ENCODE results near the gene NAPSA. TPM values are rescaled to one million over a fixed set of nuclear protein-coding genes. Genes with fewer than 3 reads are reported as not detected.
"Not testable (repeated sequence)": the region's sequence is repeated elsewhere in the genome, so short reads cannot be mapped to it uniquely, and the experiment has no call there.

Gene NAPSA
- total and polyA plus RNA-seq, 2 experiments from 2014 or later, result 0.53 to 3.5 TPM

GRCh38 chr19:50399368-50399745 is 33.9 kb upstream of the NAPSA start:
- H3K27ac ChIP-seq, result no peak overlapping the region
- no peaks in the 10 kb centered on the region for H3K36me3 ChIP-seq
- no peak overlapping the region for H3K4me3 ChIP-seq
- DNase-seq (ENCODE audit: low read depth in 1 of 2, low spot score in 1 of 2), result no peak
- TF ChIP-seq CTCF (IDR thresholded peaks at IDR 0.05; ENCODE audit: low read depth, low read length), result no peak
- no peaks in the 10 kb centered on the region for H3K27me3 ChIP-seq
- no peaks in the 10 kb centered on the region for H3K9me3 ChIP-seq (ENCODE audit: low read depth)
- no peaks in the 10 kb centered on the region for H3K4me1 ChIP-seq (ENCODE audit: low read depth)

GRCh38 chr19:50398675-50399367 is 33.4 kb upstream of the NAPSA start:
- Histone ChIP-seq H3K4me1 (ENCODE audit: low read depth) (no peaks in the 10 kb centered on the region), H3K27ac (no peak overlapping the region), H3K27me3 (no peaks in the 10 kb centered on the region), H3K9me3 (ENCODE audit: low read depth) (no peaks in the 10 kb centered on the region), H3K4me3 (no peak overlapping the region), H3K36me3 (no peaks in the 10 kb centered on the region)
- DNase-seq (ENCODE audit: low read depth in 1 of 2, low spot score in 1 of 2), result no peak
- TF ChIP-seq CTCF (IDR thresholded peaks at IDR 0.05; ENCODE audit: low read depth, low read length), result no peak

- no peak overlapping the region for H3K27ac ChIP-seq
- no peak overlapping the region for H3K4me3 ChIP-seq
- no peaks in the 10 kb centered on the region for H3K27me3 ChIP-seq
- no peak for TF ChIP-seq CTCF (IDR thresholded peaks at IDR 0.05; ENCODE audit: low read depth, low read length)
- no peaks in the 10 kb centered on the region for H3K4me1 ChIP-seq (ENCODE audit: low read depth)
- H3K36me3 ChIP-seq, result no peaks in the 10 kb centered on the region
- no peak for DNase-seq (ENCODE audit: low read depth in 1 of 2, low spot score in 1 of 2)
- H3K9me3 ChIP-seq (ENCODE audit: low read depth), result no peaks in the 10 kb centered on the region
Measured at GRCh38 chr19:50394017-50394416, 28.6 kb upstream of the NAPSA start.

- H3K4me1 ChIP-seq (ENCODE audit: low read depth), result no peaks in the 10 kb centered on the region
- TF ChIP-seq CTCF (IDR thresholded peaks at IDR 0.05; ENCODE audit: low read depth, low read length), result no peak
- H3K9me3 ChIP-seq (ENCODE audit: low read depth), result no peaks in the 10 kb centered on the region
- no peak overlapping the region for H3K4me3 ChIP-seq
- DNase-seq (ENCODE audit: low read depth in 1 of 2, low spot score in 1 of 2), result no peak
- no peaks in the 10 kb centered on the region for H3K36me3 ChIP-seq
- no peak overlapping the region for H3K27ac ChIP-seq
- no peaks in the 10 kb centered on the region for H3K27me3 ChIP-seq
Measured at GRCh38 chr19:50393589-50393988, 28.1 kb upstream of the NAPSA start.

GRCh38 chr19:50392759-50393158 is 27.3 kb upstream of the NAPSA start:
- Histone ChIP-seq H3K27ac (no peak overlapping the region), H3K36me3 (peaks cover 3% of the 10 kb centered on the region), H3K4me1 (ENCODE audit: low read depth) (no peaks in the 10 kb centered on the region), H3K27me3 (no peaks in the 10 kb centered on the region), H3K4me3 (no peak overlapping the region), H3K9me3 (ENCODE audit: low read depth) (no peaks in the 10 kb centered on the region)
- TF ChIP-seq CTCF (IDR thresholded peaks at IDR 0.05; ENCODE audit: low read depth, low read length), result no peak
- DNase-seq (ENCODE audit: low read depth in 1 of 2, low spot score in 1 of 2), result no peak

GRCh38 chr19:50390952-50391351 is 25.5 kb upstream of the NAPSA start:
- not testable (repeated sequence) for H3K27ac ChIP-seq; H3K27me3 ChIP-seq; H3K36me3 ChIP-seq; H3K4me3 ChIP-seq; DNase-seq (ENCODE audit: low read depth in 1 of 2, low spot score in 1 of 2); H3K4me1 ChIP-seq (ENCODE audit: low read depth); H3K9me3 ChIP-seq (ENCODE audit: low read depth)

GRCh38 chr19:50390295-50390694 is 24.9 kb upstream of the NAPSA start:
- not testable (repeated sequence) for H3K36me3 ChIP-seq; H3K27ac ChIP-seq; DNase-seq (ENCODE audit: low read depth in 1 of 2, low spot score in 1 of 2); H3K9me3 ChIP-seq (ENCODE audit: low read depth); H3K4me3 ChIP-seq; H3K4me1 ChIP-seq (ENCODE audit: low read depth); H3K27me3 ChIP-seq
